ENCODE data around the gene TMEM89.

The TMEM89 gene

DNA sequence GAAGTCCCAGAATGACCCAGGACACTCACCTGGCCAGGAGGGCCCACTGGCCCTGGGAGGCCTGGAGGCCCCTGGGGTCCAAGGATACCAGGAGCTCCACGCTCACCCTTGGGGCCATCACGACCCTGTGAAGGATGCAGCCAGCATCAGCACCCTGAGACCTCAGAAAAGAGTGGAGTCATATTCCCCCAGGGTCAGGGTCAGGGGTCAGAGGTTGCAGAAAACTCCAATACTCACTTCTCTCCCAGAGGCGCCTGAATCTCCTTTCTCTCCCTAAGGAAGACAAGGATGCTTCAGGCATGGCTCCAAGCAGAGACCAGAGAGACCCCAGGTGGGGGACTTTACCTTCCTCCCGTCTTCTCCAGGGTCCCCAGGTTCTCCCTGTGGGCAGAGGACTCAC is 44.9 kb downstream of the TMEM89 start:
- no peak for ATAC-seq (replicated peaks)
- Mint-ChIP-seq H3K4me1 (ENCODE audit: low read depth in 2 of 2) (no peaks in the 10 kb centered on the region), H3K27ac (no peak overlapping the region), H3K4me3 (no peak overlapping the region), H3K9me3 (no peaks in the 10 kb centered on the region), H3K27me3 (peaks cover 0 to 8% of the 10 kb centered on the region in 2 donors), H3K36me3 (ENCODE audit: insufficient read depth) (no peaks in the 10 kb centered on the region)
- no peak for DNase-seq

DNA sequence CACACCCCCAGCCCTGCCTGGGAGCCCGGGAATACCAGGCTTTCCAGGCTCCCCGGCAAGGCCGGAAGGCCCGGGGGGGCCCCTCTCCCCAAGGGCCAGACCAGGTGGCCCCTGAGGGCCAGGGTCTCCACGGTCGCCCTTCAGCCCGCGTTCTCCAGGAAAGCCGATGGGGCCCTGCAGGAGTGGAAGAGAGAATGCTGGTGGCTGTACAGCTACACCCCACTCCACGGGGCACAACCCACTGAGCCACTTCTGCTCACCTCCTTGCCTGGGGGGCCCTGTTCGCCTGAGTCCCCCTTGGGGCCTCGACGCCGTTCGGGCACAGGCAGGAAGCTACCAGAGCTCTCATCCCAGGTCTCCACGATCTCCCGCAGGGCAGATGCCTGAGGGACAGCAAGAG is 46.2 kb downstream of the TMEM89 start:
- DNase-seq, result no peak
- no peak overlapping the region for H3K4me3 Mint-ChIP-seq

DNA sequence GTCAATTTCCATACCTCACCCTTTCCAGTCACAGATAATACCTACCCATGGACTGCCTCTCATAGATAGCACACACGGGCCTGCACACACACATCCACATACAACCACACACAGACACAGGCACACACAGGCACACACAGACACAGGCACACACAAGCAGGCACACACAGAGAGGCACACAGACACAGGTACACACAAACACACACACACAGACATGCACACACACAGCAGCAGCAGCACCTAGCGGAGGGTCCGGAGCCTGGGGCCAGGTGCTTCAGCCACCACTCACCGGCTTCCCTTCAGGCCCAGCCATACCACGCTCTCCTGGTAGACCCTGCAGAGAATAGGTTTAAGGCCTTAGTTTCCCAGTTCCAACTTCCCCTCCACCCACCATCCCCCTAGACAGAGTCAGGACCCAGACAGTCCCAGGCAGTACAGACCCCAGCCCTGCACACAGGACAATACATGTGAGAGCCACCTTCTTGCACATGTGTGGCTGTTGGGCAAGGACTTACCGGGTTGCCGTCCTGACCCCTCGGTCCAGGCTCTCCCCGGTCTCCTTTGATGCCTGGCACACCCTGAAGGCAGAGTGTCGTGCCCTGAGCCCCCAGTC is 47.5 kb downstream of the TMEM89 start:
- ATAC-seq (replicated peaks) (no peak), DNase-seq (no peak)
- Mint-ChIP-seq H3K9me3 (no peaks in the 10 kb centered on the region), H3K27ac (peak overlapping the region in 1 of 2 donors; percentile 35), H3K4me3 (no peak overlapping the region), H3K4me1 (ENCODE audit: low read depth in 2 of 2) (no peaks in the 10 kb centered on the region), H3K36me3 (ENCODE audit: insufficient read depth) (no peaks in the 10 kb centered on the region), H3K27me3 (no peaks in the 10 kb centered on the region)

More for the DNA sequence above, 46.2 kb downstream of the TMEM89 start:
- Mint-ChIP-seq H3K36me3 (ENCODE audit: insufficient read depth) (no peaks in the 10 kb centered on the region), H3K9me3 (no peaks in the 10 kb centered on the region), H3K27ac (no peak overlapping the region), H3K27me3 (no peaks in the 10 kb centered on the region), H3K4me1 (ENCODE audit: low read depth in 2 of 2) (no peaks in the 10 kb centered on the region)
- ATAC-seq (replicated peaks), result no peak

DNA sequence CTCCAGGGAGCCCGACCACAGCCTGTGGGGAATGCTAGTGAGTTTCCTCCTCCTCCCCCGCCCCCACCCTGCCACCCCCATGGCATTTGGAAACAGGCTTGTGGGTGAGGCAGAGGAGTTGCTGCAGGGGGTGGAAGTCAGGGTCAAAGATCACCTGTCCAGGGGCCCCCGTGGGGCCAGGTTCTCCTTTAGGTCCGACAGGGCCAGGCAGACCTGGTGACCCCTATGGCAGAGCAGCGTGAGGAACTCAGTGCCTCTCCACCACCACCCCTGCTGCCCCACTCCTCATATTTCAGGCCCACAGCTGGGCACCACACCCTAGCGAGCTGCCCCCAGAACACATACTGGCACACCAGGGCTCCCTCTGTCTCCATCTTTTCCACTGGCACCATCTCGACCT is 49.1 kb downstream of the TMEM89 start:
- Mint-ChIP-seq H3K27ac (peak overlapping the region in 1 of 2 donors; percentile 31), H3K36me3 (ENCODE audit: insufficient read depth) (no peaks in the 10 kb centered on the region), H3K27me3 (no peaks in the 10 kb centered on the region), H3K4me3 (no peak overlapping the region), H3K9me3 (no peaks in the 10 kb centered on the region), H3K4me1 (ENCODE audit: low read depth in 2 of 2) (no peaks in the 10 kb centered on the region)
- DNase-seq (no peak), ATAC-seq (replicated peaks) (no peak)

DNA sequence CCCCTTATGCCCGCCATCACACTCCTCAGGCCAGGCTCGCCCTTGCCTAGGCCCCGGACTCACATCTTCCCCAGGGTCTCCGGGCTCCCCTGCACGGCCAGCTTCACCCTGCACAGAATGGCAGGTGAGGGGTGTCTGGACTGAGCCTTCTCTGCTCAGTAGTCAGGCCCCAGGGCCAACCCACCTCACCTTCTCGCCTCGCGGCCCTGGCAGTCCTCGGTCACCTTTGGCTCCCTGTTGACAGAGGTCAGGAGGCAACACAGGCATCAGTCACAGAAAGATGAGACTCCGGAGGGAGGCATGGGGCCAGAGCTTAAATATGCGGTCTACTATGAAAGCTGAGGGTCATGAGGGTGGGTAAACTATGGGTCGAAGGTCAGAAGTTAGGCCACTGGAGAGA is 49.6 kb downstream of the TMEM89 start:
- DNase-seq, result no peak
- Mint-ChIP-seq H3K27me3 (no peaks in the 10 kb centered on the region), H3K36me3 (ENCODE audit: insufficient read depth) (no peaks in the 10 kb centered on the region), H3K9me3 (no peaks in the 10 kb centered on the region), H3K4me1 (ENCODE audit: low read depth in 2 of 2) (no peaks in the 10 kb centered on the region), H3K27ac (no peak overlapping the region), H3K4me3 (no peak overlapping the region)
- no peak for ATAC-seq (replicated peaks)

Measured in effector memory CD8-positive, alpha-beta T cell (primary cell).